AG04450 (cell line): ENCODE measurements around the gene HMX1. TPM values are rescaled to one million over a fixed set of nuclear protein-coding genes. Genes with fewer than 3 reads are reported as not detected.

Experiments used
- CTCF ChIA-PET: fragments of 300-600, 350-600 bp; formaldehyde crosslinking; extraction: SDS; loops from one replicate; lab custom pipeline; 2022; ENCODE audit warnings: antibody characterized with exemption, inconsistent platforms; lab: Charles Lee
- POLR2A ChIA-PET: fragments of 350-600 bp; formaldehyde crosslinking; extraction: SDS; loops from one replicate; lab custom pipeline; 2021; ENCODE audit warnings: antibody characterized with exemption, inconsistent platforms; lab: Yijun Ruan, JAX
- DNase-seq: peaks from one replicate; pipeline ENCODE4 v3.0.0-alpha.2; 2011; ENCODE audit warnings: low read depth, low spot score
- H3K27ac ChIP-seq: one replicate; pipeline ENCODE4 v1.5.1; 2012; ENCODE audit warnings: low read depth, low read length, control low read depth
- H3K27me3 ChIP-seq: one replicate; pipeline ENCODE4 v1.6.0; 2012; ENCODE audit warnings: low read length; ENCODE audit not compliant: control insufficient read depth, insufficient read depth
- H3K4me3 ChIP-seq: 2 replicates; pipeline ENCODE4 v1.5.1; 2011; ENCODE audit warnings: mild to moderate bottlenecking, low read depth, low read length, control low read depth
- H3K9me3 ChIP-seq: 2 replicates; pipeline ENCODE4 v1.5.1; 2012; ENCODE audit warnings: low read length; ENCODE audit not compliant: control insufficient read depth, insufficient read depth
- CTCF ChIP-seq: IDR thresholded peaks from 2 replicates; pipeline ENCODE4 v1.5.1; 2011; ENCODE audit warnings: low read depth, low read length, control low read depth, inconsistent platforms
- polyA plus RNA-seq: library from polyadenylated mRNA; depleted of rRNA; stranded (reverse); fragments of >200 nt; gene quantifications from 2 replicates; pipeline ENCODE4 v1.2.3, GENCODE V29; 2011

HMX1 gene
- polyA plus RNA-seq, 1 experiment = not detected

GRCh38 chr4:8820178-8821102 is 51.2 kb downstream of the HMX1 start:
- Histone ChIP-seq H3K9me3 (peaks cover 27% of the 10 kb centered on the region; the same call in 1 of the 2 replicates), H3K4me3 (no peak overlapping the region), H3K27me3 (no peaks in the 10 kb centered on the region), H3K27ac (no peak overlapping the region)
- DNase-seq = no peak
- ChIA-PET POLR2A (no interaction called here), CTCF (no interaction called here)
- no peak for TF ChIP-seq CTCF

GRCh38 chr4:8819473-8820177 is 52.0 kb downstream of the HMX1 start:
- no peak for TF ChIP-seq CTCF
- POLR2A ChIA-PET = no interaction called here
- CTCF ChIA-PET = no interaction called here
- no peak for DNase-seq
- Histone ChIP-seq H3K4me3 (no peak overlapping the region), H3K27me3 (no peaks in the 10 kb centered on the region), H3K27ac (no peak overlapping the region), H3K9me3 (peaks cover 27% of the 10 kb centered on the region; the same call in 1 of the 2 replicates)

GRCh38 chr4:8819019-8819418 is 52.6 kb downstream of the HMX1 start:
- ChIA-PET CTCF (no interaction called here), POLR2A (no interaction called here)

GRCh38 chr4:8818063-8818881 is 53.4 kb downstream of the HMX1 start:
- no peaks in the 10 kb centered on the region for H3K27me3 ChIP-seq
- H3K4me3 ChIP-seq = no peak overlapping the region
- TF ChIP-seq CTCF = no peak
- no peak for DNase-seq
- ChIA-PET POLR2A (no interaction called here), CTCF (no interaction called here)
- peaks cover 27% of the 10 kb centered on the region; the same call in 1 of the 2 replicates for H3K9me3 ChIP-seq
- H3K27ac ChIP-seq = no peak overlapping the region

More at GRCh38 chr4:8819019-8819418, 52.6 kb downstream of the HMX1 start:
- no peak for DNase-seq
- Histone ChIP-seq H3K27ac (no peak overlapping the region), H3K4me3 (no peak overlapping the region), H3K27me3 (no peaks in the 10 kb centered on the region), H3K9me3 (peaks cover 27% of the 10 kb centered on the region; the same call in 1 of the 2 replicates)
- no peak for TF ChIP-seq CTCF
